GM18498 (cell line): Measurements from ENCODE around the gene NDUFV2.

Source experiments
- ATAC-seq: cut with Tn5 transposase; IDR thresholded peaks from one replicate; pipeline ENCODE4 v1.9.1; 2021; ENCODE audit warnings: mild to moderate bottlenecking, moderate library complexity; ENCODE audit not compliant: unreplicated experiment

NDUFV2 gene

GRCh38 chr18:9102508-9103375 lies at the start of gene NDUFV2:
TSS of gene NDUFV2 (plus strand) at chr18:9102699. CDS start at chr18:9102744, 45 bp downstream.
- ATAC-seq: peak; percentile 93

GRCh38 chr18:9053814-9054213 lies 48.7 kb upstream of the NDUFV2 start:
- ATAC-seq: no peak

- peak; percentile 52 for ATAC-seq
These were observed 47.3 kb upstream of the NDUFV2 start for GRCh38 chr18:9055185-9055584.

GRCh38 chr18:9055626-9056025 lies 46.9 kb upstream of the NDUFV2 start:
- no peak for ATAC-seq

DNA sequence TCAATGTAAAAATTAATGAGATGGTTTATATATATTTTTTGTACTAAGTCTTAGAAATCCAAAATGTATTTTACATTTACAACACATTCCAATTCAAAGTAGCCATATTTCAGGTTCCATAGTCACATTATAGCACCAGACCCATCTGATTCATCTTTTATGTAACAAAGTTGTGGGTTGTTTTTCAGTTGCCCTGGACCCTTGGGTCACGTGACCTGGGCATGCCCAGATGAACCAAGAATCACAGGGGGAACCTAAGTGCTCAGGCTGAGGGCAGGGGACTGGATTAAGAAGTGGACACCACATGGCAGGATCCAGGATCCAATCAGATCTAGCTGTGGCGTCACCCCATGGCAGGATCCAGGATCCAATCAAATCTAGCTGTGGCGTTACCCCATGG lies 44.9 kb upstream of the NDUFV2 start:
- no peak for ATAC-seq

DNA sequence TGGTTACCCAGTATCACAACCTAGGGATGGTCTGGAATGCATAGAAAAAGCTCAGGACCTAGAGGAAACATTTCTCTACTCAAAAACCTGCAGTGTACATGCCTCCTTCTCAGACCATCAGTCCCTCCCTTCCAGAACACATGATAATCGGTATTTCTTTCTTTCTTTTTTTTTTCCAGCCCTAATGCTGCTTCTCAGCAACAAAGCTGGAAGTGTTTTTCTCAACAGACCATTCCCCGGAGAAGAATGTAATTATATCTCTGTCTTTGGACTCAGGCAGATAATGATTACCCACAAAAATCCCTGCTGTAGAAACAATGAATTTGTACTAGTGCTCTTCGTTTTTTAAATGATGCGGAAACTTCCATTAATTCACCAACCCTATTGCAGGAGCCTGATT lies 44.1 kb upstream of the NDUFV2 start:
- no peak for ATAC-seq

DNA sequence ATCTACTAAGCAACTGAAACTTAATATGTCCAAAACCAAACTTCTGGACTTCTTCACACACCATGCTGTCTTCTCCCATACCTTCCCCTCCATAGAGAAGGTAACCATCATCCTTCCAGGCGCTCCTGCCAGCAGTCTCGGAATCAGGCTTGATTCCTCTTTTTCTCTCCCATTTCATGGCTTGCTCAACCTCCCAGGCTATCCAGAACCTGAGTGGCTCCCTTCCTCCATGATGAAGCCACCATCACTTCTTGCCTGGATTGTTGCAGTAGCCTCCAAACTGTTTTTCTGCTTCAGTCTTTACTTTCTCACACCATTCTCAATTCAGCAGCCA lies 40.1 kb upstream of the NDUFV2 start:
- ATAC-seq: peak; percentile 0

DNA sequence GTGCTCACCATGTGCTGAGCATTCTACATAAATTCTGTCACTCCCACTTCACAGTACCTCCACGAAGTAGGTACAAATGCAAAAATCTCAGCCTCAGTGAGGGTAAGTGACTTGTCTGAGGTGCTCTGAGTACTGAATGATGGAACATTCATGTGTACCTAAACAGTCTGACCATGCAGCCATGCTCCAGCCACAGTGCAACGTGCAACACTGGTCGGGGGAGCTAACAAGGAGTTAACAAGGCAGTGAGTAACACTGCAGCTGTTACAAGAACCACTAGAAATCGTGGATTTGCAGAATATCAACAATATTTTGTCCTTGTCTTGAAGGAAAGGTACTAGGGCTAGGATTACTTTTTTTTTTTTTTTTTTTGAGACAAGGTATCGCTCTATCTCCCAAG lies 36.6 kb upstream of the NDUFV2 start:
- ATAC-seq: no peak

DNA sequence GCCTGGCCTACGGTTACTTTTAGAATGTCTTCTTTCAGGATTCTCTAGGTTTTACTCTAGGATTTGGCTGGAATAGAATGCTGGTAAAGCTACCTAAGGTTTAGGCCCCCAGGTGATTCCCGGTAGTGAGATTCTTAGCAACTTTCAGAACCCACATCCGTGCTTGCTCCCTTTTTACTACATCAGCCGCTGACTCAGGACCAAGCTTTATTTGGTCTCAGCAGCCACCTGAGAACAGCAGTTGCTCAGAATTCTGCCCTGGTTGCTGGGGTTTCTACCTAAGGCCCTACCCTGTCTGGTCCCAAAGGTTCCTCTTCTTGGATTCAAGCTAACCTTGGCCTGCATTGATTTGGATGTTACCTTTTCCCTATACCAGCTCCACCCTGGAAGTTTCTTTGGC lies 36.1 kb upstream of the NDUFV2 start:
- ATAC-seq: peak; percentile 45

DNA sequence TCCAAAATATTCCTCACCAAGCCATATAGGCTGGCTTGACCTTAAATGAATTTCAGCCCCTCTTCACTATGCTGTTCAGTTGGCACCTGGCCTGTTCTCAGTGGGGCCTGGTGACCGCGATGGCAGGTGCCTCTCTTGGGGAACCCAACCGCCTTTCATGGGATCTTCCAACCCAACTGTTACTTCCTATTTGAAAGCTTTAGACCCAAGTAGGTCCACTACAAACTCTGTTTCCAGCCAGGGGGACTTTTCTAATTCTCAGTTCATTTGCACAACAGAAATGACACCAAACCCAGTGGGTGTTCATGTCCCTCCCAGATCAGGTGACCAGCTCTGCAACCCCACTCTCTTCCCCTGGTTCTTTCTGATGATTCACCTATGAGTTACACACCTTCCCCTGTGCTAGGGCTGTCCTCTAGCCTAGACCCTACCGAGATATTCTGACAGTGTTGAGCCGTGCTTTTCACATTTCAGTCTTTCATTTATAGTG lies 35.6 kb upstream of the NDUFV2 start:
- peak; percentile 71 for ATAC-seq

- no peak for ATAC-seq
These were observed 34.7 kb upstream of the NDUFV2 start for GRCh38 chr18:9067823-9068222.

GRCh38 chr18:9068346-9068745 lies 34.2 kb upstream of the NDUFV2 start:
- ATAC-seq: no peak

DNA sequence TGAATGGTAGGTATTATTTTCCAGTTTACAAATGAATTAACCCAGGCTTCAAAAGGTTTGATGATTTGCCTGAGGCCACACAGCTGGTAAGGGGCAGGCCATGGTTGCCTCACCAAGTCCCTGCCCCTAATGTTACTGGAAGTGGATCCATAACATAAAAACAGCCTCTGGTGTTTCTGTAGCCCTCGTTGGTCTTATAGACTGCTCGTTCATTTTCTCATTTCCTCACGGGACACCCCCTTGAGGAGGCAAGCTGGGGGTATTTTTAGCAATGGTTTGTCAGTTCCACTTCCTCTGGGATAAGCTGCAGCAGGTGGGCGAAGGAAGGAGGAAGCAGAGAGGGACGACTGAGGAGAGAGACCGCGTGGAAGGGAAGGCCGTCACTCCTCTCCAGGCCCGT lies 32.9 kb upstream of the NDUFV2 start:
- no peak for ATAC-seq

- ATAC-seq: no peak
These were observed 32.3 kb upstream of the NDUFV2 start for GRCh38 chr18:9070212-9070611.

DNA sequence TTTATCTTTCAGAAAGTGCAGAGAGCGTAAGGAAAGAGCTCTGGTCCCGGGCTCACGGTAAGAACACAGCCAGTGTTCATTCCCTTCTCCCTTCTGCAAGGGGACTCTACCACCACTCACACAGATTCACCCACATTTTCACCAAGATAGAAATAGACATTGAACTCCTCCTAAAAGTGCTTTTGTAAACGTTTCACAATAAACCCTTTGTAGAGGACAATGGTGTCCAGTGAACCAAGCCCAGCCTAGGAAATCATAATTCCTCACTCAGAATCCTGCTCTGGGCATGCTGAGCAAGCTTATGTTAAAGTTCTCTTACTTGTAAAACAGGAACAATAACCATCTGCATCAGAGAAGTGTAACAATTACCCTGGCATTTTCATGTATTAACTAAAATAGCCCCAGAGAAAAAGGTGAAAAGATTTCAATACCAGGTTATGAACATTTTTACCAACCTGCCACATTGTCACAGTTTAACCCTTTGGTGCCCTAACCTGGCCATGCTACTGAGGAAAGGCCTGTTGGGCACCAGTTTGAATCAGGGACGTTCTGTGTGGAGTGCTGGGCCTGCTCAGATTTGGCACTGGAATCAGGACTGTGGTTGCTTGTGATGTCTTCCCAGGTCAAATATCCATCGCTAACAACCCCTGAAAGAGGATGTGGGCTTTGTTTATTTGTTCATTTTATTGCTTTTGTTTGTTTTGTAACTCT lies 22.5 kb upstream of the NDUFV2 start:
- ATAC-seq: no peak

DNA sequence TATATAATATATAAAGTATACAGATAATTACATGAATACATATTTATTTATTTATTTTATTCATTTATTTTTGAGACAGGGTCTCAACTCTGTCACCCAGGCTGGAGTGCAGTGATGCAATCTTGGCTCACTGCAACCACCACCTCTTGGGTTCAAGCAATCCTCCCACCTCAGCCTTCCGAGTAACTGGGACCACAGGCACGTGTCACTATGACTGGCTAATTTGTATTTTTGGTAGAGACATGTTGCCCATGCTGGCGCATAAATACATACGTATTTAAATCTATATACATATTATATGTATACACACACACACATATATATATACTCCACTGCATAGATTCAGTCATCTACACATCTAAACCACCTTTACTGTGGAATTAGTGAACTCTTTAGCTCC lies 20.6 kb upstream of the NDUFV2 start:
- no peak for ATAC-seq

- peak; percentile 93 for ATAC-seq
These were observed 19.6 kb upstream of the NDUFV2 start for GRCh38 chr18:9082711-9083510.

GRCh38 chr18:9086015-9086414 lies 16.5 kb upstream of the NDUFV2 start:
- ATAC-seq: no peak

DNA sequence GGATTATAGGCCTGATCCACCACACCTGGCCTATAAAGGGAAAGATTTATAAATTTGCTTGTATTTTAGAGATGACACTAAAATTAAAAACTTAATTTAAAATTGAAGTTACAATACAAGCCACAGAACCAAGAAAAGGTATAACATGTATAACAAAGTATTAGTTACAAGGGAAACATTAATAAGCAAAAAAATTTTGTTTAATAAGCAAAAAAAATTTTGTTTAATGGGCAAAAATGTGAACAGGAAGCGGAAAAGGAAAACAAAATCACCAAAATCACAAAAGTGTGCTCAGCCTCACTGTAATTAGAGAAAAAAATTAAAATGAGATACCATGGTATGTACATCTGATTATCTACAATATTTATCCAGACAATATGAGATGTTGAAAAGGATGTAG lies 15.9 kb upstream of the NDUFV2 start:
- no peak for ATAC-seq

GRCh38 chr18:9087144-9087543 lies 15.4 kb upstream of the NDUFV2 start:
- ATAC-seq: no peak

DNA sequence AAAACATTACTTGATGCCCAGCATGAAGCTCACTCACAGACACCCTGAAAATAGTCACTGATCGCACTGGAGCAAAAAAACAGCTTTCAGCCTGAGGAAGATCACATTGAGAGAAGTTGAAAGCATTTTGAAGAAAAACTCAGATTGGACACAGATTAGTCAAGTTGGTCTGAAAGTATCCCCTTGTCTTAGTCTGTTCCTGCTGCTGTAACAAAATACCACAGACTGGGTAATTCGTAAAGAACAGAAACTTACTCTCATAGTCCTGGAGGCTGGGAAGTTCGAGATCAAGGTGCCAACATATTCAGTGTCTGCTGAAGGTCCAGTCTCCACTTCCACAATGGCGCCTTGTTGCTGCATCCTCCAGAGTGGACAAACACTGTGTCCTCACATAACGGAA lies 14.2 kb upstream of the NDUFV2 start:
- no peak for ATAC-seq
